Common myeloid progenitor, CD34-positive (primary cell): ENCODE measurements around the gene DMWD.

Experiments
- CTCF ChIA-PET: fragments of 350-600 bp; sonication (Branson Sonifier 250); formaldehyde crosslinking; loops from one replicate; lab custom pipeline; 2021; ENCODE audit warnings: antibody characterized with exemption; lab: Charles Lee
- POLR2A ChIA-PET: fragments of 350-600 bp; sonication (Branson Sonifier 250); formaldehyde crosslinking; loops from one replicate; lab custom pipeline; 2021; ENCODE audit warnings: antibody characterized with exemption; lab: Charles Lee
- DNase-seq, 3 donors: peaks; one replicate each; pipeline versions ENCODE4 v3.0.0 to v3.0.0-alpha.2; 2013
- H3K27ac ChIP-seq, 2 experiments: 1 replicate in 1 of 2; 2 replicates in 1 of 2; pipeline ENCODE4 v1.7.0; 2013; ENCODE audit warnings: inconsistent platforms in 2 of 2, low read length in 2 of 2, mild to moderate bottlenecking in 2 of 2, low read depth in 1 of 2, moderate library complexity in 1 of 2; ENCODE audit not compliant: severe bottlenecking in 2 of 2, insufficient read depth in 1 of 2, poor library complexity in 1 of 2
- H3K27me3 ChIP-seq, 5 experiments: replicated peaks in 2 of 5; 1 replicate in 3 of 5; 2 replicates in 2 of 5; pipeline versions ENCODE4 v1.6.1 to v1.7.0; 2013; ENCODE audit warnings: low read length in 4 of 5, mild to moderate bottlenecking in 2 of 5, moderate library complexity in 2 of 5, inconsistent platforms in 1 of 5; ENCODE audit not compliant: insufficient read depth in 5 of 5, control insufficient read depth in 4 of 5
- H3K36me3 ChIP-seq, 4 experiments: 1 replicate in 2 of 4; 2 replicates in 2 of 4; pipeline versions ENCODE4 v1.6.1 to v1.7.0; 2013; ENCODE audit warnings: low read length in 3 of 4, control low read depth in 1 of 4, mild to moderate bottlenecking in 1 of 4; ENCODE audit not compliant: control insufficient read depth in 4 of 4, insufficient read depth in 4 of 4
- H3K4me1 ChIP-seq, 4 experiments: 1 replicate in 3 of 4; 2 replicates in 1 of 4; pipeline versions ENCODE4 v1.6.1 to v1.7.1; 2013; ENCODE audit warnings: low read length in 3 of 4, mild to moderate bottlenecking in 3 of 4, control low read depth in 1 of 4, inconsistent platforms in 1 of 4, moderate library complexity in 1 of 4; ENCODE audit not compliant: control insufficient read depth in 4 of 4, insufficient read depth in 4 of 4; ENCODE audit errors: control extremely low read depth in 1 of 4
- H3K4me3 ChIP-seq, 7 experiments: 1 replicate in 4 of 7; 2 replicates in 3 of 7; pipeline versions ENCODE4 v1.5.1 to v1.7.0; 2013; ENCODE audit warnings: mild to moderate bottlenecking in 7 of 7, low read length in 6 of 7, moderate library complexity in 6 of 7, inconsistent platforms in 2 of 7, low read depth in 2 of 7, control low read depth in 1 of 7; ENCODE audit not compliant: insufficient read depth in 4 of 7, control insufficient read depth in 1 of 7; ENCODE audit errors: extremely low read depth in 1 of 7
- H3K9me3 ChIP-seq, 5 experiments: 1 replicate in 4 of 5; 2 replicates in 1 of 5; pipeline versions ENCODE4 v1.6.1 to v1.7.1; 2013; ENCODE audit warnings: low read length in 4 of 5, mild to moderate bottlenecking in 2 of 5, inconsistent platforms in 1 of 5, low read depth in 1 of 5, moderate library complexity in 1 of 5; ENCODE audit not compliant: control insufficient read depth in 4 of 5, insufficient read depth in 2 of 5; ENCODE audit errors: control extremely low read depth in 1 of 5
- WGBS: methylation state at CpG from one replicate; pipeline ENCODE4 v1.1.5; 2013; ENCODE audit not compliant: insufficient coverage; 5-methylcytosine and 5-hydroxymethylcytosine counted together

Gene DMWD

DNA sequence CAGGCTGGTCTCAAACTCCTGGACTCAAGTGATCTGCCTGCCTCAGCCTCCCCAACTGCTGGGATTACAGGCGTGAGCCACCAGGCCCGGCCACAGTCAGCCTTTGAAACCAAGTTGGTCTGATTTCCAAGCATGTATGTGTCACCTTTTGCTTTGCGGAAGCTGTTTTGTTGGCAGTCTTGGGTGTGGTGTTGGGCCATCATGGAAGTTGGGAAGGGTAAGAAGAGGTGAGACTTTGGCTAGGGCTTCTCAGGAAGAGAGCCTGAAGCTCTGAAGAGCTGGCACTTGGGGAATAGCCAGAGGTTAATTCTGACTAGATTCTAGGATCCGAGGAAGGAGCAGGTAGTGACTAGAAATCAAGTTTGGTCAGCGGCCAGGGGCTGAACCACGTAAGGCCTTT, 19.7 kb upstream of the DMWD start:
- 98% methylated on average over 6 of the region's 6 CpGs for WGBS
- Histone ChIP-seq H3K9me3 (no peaks in the 10 kb centered on the region), H3K4me1 (peaks cover 4 to 43% (median 40%) of the 10 kb centered on the region in 4 experiments), H3K36me3 (peaks cover 0 to 6% (median 1%) of the 10 kb centered on the region in 4 experiments), H3K27ac (no peak overlapping the region), H3K27me3 (no peaks in the 10 kb centered on the region), H3K4me3 (no peak overlapping the region)
- ChIA-PET CTCF (interaction anchor here (8.1 kb wide), 1 partner anchor 15 kb away, joined by 52 read pairs; no protein-coding TSS in a partner anchor), POLR2A (no interaction called here)
- DNase-seq, result no peak

DNA sequence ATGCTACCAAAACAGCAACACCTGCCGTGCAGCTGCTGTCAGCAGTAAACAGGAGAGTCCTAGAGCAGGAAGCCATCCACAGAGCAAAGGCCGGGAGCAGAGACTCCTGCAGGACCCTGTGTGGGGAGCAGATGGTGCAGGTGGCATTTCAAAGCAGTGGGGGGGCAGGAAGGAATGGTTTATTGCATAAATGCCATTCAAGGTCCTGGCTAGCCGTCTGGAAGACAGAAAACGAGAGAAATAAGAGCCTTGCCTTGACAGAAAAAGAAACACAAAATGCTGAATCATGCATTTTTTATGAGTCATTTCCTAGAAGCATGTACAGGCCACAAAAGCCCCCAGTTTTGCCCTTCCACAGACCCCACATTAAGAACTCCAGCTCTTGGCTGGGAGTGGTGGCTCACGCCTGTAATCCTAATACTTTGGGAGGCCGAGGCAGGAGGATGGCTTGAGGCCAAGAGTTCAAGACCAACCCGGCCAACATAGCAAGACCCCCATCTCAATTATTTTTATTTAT, 17.1 kb upstream of the DMWD start:
- peak overlapping the region in 1 of 2 experiments; percentile 81 for H3K27ac ChIP-seq
- peaks cover 0 to 2% (median 0%) of the 10 kb centered on the region in 5 experiments for H3K27me3 ChIP-seq
- peak overlapping the region in 4 of 7 experiments; percentile 23 to 61 (median 46) for H3K4me3 ChIP-seq
- peak; percentile 89 to 97 (median 95) for DNase-seq
- ChIA-PET CTCF (interaction anchor here (1.0 to 8.1 kb wide), 2 partner anchors 12 to 106 kb away, joined by 4 to 52 read pairs; no protein-coding TSS in a partner anchor), POLR2A (interaction anchor here (0.6 kb wide), 2 partner anchors 80 to 92 kb away, joined by 3 to 5 read pairs; no protein-coding TSS in a partner anchor)
- WGBS, result 0% methylated on average over 5 of the region's 7 CpGs
- H3K36me3 ChIP-seq, result peaks cover 0 to 4% (median 1%) of the 10 kb centered on the region in 4 experiments
- H3K9me3 ChIP-seq, result no peaks in the 10 kb centered on the region
- H3K4me1 ChIP-seq, result peaks cover 4 to 25% (median 22%) of the 10 kb centered on the region in 4 experiments

DNA sequence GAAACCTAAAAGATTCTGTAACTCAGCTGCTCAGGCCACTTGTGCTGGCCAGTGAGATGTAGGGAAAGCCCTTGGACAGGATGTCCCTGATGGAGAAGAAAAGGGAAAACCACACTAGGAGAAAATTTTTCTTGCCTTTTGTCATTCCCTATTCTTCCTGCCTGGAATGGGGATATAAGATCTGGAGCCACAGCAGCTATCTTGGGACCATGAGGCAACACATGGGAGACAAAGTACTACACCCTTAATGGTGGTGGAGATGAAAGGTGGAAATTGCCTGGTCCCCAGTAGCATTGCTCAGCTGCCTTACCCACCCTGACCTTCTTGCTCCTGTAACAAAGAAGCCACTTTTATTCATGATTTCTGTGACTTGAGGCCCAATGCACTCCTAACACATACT, 13.1 kb upstream of the DMWD start:
- H3K27me3 ChIP-seq, result peaks cover 0 to 11% (median 9%) of the 10 kb centered on the region in 5 experiments
- no peaks in the 10 kb centered on the region for H3K9me3 ChIP-seq
- no peak for DNase-seq
- ChIA-PET POLR2A (no interaction called here), CTCF (interaction anchor here (1.5 to 2.3 kb wide), 3 partner anchors 12 to 36 kb away, joined by 3 to 5 read pairs (median 4); partner anchors contain the start of gene SIX5)
- no peak overlapping the region for H3K4me3 ChIP-seq
- H3K4me1 ChIP-seq, result peaks cover 4 to 21% (median 19%) of the 10 kb centered on the region in 4 experiments
- no peak overlapping the region for H3K27ac ChIP-seq
- no peaks in the 10 kb centered on the region for H3K36me3 ChIP-seq

GRCh38 chr19:45804959-45805230, 12.2 kb upstream of the DMWD start:
- H3K4me3 ChIP-seq, result no peak overlapping the region
- CTCF ChIA-PET, result interaction anchor here (1.0 to 2.9 kb wide), 5 partner anchors 9 to 33 kb away, joined by 3 to 9 read pairs (median 5); partner anchors contain the start of gene RSPH6A
- 95% methylated on average over 6 of the region's 8 CpGs for WGBS
- H3K27me3 ChIP-seq, result peaks cover 0 to 14% (median 9%) of the 10 kb centered on the region in 5 experiments
- POLR2A ChIA-PET, result interaction anchor here (0.6 kb wide), 1 partner anchor 11 kb away, joined by 3 read pairs; no protein-coding TSS in a partner anchor
- no peak overlapping the region for H3K27ac ChIP-seq
- peaks cover 4 to 19% (median 13%) of the 10 kb centered on the region in 4 experiments for H3K4me1 ChIP-seq
- DNase-seq, result no peak
- H3K36me3 ChIP-seq, result no peaks in the 10 kb centered on the region
- no peaks in the 10 kb centered on the region for H3K9me3 ChIP-seq

DNA sequence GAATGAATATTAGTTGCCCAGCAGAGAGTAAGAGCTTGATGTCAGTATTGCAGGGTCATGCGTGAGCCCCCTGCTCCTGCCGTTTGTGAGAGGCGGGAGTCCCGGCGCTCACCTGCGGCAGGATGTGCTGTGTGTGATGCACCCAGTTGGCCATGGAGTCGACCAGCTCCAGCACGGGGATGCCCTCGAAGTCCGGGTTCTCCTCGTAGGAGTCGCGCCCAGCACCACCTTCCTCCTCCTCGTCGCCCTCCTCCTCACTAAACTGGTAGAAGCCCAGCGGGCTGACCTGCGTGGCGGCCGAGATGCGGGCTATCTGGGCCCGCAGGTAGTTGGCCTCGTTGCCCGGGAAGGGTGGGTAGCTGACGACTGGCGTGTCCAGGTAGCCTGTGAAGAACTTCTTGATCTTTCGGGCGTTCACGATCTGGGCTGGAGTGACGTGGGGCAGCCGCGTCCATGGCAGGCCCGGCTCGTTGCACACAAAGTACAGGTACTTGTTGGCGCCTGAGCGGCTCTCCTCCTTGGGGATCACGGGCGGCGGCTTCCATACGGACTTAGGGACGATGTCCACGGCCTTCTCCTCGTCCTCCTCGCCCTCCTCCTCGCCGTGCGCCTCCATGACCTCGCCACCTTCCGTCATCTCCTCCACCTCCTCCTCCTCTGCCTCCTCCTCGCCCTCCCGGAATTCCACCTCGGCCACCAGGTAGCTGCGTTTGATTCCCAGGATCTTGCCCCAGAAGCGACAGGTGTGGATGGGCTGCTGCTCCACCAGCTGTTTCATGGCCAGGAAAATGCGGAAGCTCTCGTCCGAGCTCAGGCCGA, 11.7 kb upstream of the DMWD start:
- Histone ChIP-seq H3K9me3 (no peaks in the 10 kb centered on the region), H3K4me1 (peaks cover 0 to 14% (median 8%) of the 10 kb centered on the region in 4 experiments), H3K27me3 (peaks cover 0 to 17% (median 9%) of the 10 kb centered on the region in 5 experiments), H3K27ac (no peak overlapping the region), H3K4me3 (no peak overlapping the region), H3K36me3 (no peaks in the 10 kb centered on the region)
- CTCF ChIA-PET, result interaction anchor here (1.0 to 2.9 kb wide), 4 partner anchors 8 to 33 kb away, joined by 3 to 9 read pairs (median 4); partner anchors contain the start of gene RSPH6A
- WGBS, result 98% methylated on average over 45 of the region's 57 CpGs
- DNase-seq, result no peak
- POLR2A ChIA-PET, result interaction anchor here (0.6 kb wide), 1 partner anchor 11 kb away, joined by 3 read pairs; no protein-coding TSS in a partner anchor

- H3K27me3 ChIP-seq, result peaks cover 0 to 29% (median 11%) of the 10 kb centered on the region in 5 experiments
- 80% methylated on average over 2 of the region's 7 CpGs for WGBS
Observed at GRCh38 chr19:45801603-45802175, 9.0 kb upstream of the DMWD start.

More at GRCh38 chr19:45801603-45802175, 9.0 kb upstream of the DMWD start:
- ChIA-PET CTCF (interaction anchor here (0.7 to 2.9 kb wide), 5 partner anchors 10 to 33 kb away, joined by 3 to 9 read pairs (median 4); partner anchors contain the start of genes DMPK and SIX5), POLR2A (no interaction called here)
- H3K9me3 ChIP-seq, result no peaks in the 10 kb centered on the region
- H3K4me1 ChIP-seq, result peaks cover 0 to 13% (median 4%) of the 10 kb centered on the region in 4 experiments
- DNase-seq, result no peak
- no peak overlapping the region for H3K4me3 ChIP-seq
- no peaks in the 10 kb centered on the region for H3K36me3 ChIP-seq
- H3K27ac ChIP-seq, result no peak overlapping the region
